GM21825 (cell line): ENCODE measurements around the gene TUBA1B.

Experiments
- ATAC-seq: cut with Tn5 transposase; IDR thresholded peaks from one replicate; pipeline ENCODE4 v1.9.1; 2021; ENCODE audit warnings: mild to moderate bottlenecking, moderate library complexity; ENCODE audit not compliant: unreplicated experiment

Gene TUBA1B

GRCh38 chr12:49091056-49091835, 39.9 kb downstream of the TUBA1B start:
- no peak for ATAC-seq

GRCh38 chr12:49089821-49090773, 41.1 kb downstream of the TUBA1B start:
- no peak for ATAC-seq

DNA sequence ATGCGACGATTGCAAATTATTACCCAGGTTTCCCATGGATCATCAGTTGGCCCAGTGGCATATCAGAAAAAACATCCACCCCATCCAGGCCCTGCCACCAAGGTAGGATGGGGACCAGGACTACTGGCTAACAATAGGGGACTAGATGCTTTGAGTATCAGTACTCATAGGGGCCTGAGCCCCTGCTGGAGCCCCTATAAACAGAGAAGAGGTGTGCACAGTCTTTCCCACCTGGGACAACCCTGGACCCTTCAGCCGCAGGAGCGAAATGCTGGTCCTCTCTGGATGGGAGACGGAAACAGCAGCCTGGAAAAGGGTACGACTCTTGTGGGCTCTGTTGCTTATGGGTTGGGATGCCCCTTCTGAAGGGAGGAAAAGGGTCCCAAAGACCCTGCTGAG, 42.3 kb downstream of the TUBA1B start:
- no peak for ATAC-seq

- ATAC-seq, result peak; percentile 77
These were observed 42.9 kb downstream of the TUBA1B start for GRCh38 chr12:49088150-49088931.

DNA sequence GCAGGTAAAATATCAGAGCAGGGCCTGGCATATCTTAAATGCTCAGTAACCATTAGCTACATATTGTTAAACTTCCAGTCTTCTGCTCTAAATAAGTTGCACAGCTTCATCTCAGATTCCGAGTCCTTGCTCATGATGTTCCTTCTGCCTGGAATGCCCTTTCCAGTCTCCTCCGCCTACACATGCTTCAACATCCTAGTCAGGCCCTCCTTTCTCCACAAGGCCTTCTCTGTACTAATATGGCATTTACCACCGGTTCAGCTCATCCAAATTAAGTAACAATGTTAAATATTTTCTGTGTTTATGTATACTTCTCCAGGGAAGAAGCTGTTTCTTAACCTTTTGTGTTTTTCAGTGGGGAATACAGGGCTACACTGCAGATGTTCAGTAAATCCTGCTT, 45.1 kb downstream of the TUBA1B start:
- ATAC-seq, result no peak

GRCh38 chr12:49084438-49084837, 46.8 kb downstream of the TUBA1B start:
- no peak for ATAC-seq

DNA sequence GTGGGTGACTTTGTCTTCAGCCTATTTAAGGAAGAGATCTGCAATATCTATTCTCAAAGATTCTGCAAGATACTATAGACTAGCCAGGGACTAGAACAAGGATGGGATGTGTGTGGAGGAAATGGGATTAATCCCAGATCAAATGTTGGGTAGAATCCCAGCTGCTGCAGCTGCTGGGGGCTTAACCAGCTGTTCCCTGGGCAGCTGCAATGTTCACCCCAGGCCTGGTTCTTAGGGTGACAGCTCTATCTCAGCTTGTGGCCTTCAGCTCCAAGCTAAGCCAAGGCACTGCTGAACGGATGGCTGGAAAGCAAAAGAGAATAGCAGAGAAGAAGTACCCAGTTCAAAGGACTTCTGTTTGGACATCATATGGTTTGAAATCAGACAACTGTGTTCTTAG, 51.4 kb downstream of the TUBA1B start:
- ATAC-seq, result no peak
